K562 (cell line): ENCODE data around the gene SALL2. TPM values are rescaled to one million over a fixed set of nuclear protein-coding genes. Genes with fewer than 3 reads are reported as not detected.

Experiments
- GABPB2 ChIP-seq: fragments of 250-450 bp; sonication (Bioruptor Pico); conservative IDR thresholded peaks from 2 replicates; pipeline ENCODE4 v1.5.1; 2021; ENCODE audit warnings: mild to moderate bottlenecking
- ZNF146 ChIP-seq: IDR thresholded peaks from one replicate; pipeline ENCODE4 v1.6.1; 2018; ENCODE audit warnings: missing compliant biosample characterization; ENCODE audit not compliant: unreplicated experiment
- ZNF232 ChIP-seq: sonication (generic); formaldehyde crosslinking; IDR thresholded peaks from 2 replicates; pipeline ENCODE4 v1.8.0; 2022; ENCODE audit warnings: mild to moderate bottlenecking, missing genetic modification reagents
- polyA plus RNA-seq, 8 experiments: library from polyadenylated mRNA; depleted of rRNA in 4 of 8; stranded (reverse) in 5 of 8; unstranded in 3 of 8; fragments of >200 nt; fragmentation: Nextera tagmentation in 2 of 8; fragmentation: Illumina TruSeq in 1 of 8; extraction: Ambion mirVana in 2 of 8; extraction: Trizol in 1 of 8; gene quantifications; 2 replicates each; pipeline versions ENCODE4 v1.2.1 to v1.2.3, GENCODE V29; 2011 to 2014; ENCODE audit warnings: inconsistent platforms in 1 of 8, missing spikeins in 1 of 8
- total RNA-seq, 7 experiments: library from RNA; depleted of rRNA in 6 of 7; stranded (reverse); fragments of >200 nt in 6 of 7; fragmentation: Illumina TruSeq in 2 of 7; extraction: Trizol in 2 of 7; gene quantifications; 2 replicates each; pipeline versions ENCODE4 v1.2.1 to v1.2.3, GENCODE V29; 2011 to 2021; ENCODE audit warnings: low replicate concordance in 1 of 7
- TF ChIP-seq, protein P1 (sequence below): fragments of 250-450 bp; sonication (Bioruptor Pico); IDR thresholded peaks from 2 replicates; pipeline ENCODE4 v1.4.0; 2020
- TF ChIP-seq, protein P2 (sequence below): fragments of 200-800 bp; sonication (Bioruptor generic); IDR thresholded peaks from 2 replicates; pipeline ENCODE4 v1.6.1; 2016; ENCODE audit warnings: missing genetic modification characterization, missing compliant biosample characterization
- TF ChIP-seq, protein P3 (sequence below): fragments of 450-650 bp; IDR thresholded peaks from 2 replicates; pipeline ENCODE4 v1.6.1; 2016; ENCODE audit warnings: antibody characterized with exemption
- TF ChIP-seq, protein P4 (sequence below): IDR thresholded peaks from 2 replicates; pipeline ENCODE4 v1.6.1; 2012; ENCODE audit warnings: low read depth, low read length, improper control_type of control experiment, borderline replicate concordance

SALL2 gene
- total and polyA plus RNA-seq, 9 of the 15 experiments (the other 6 are each of a cell fraction or from before 2014, with no cell fraction given) = 6.6 to 30.4 (median 12.9) TPM

DNA sequence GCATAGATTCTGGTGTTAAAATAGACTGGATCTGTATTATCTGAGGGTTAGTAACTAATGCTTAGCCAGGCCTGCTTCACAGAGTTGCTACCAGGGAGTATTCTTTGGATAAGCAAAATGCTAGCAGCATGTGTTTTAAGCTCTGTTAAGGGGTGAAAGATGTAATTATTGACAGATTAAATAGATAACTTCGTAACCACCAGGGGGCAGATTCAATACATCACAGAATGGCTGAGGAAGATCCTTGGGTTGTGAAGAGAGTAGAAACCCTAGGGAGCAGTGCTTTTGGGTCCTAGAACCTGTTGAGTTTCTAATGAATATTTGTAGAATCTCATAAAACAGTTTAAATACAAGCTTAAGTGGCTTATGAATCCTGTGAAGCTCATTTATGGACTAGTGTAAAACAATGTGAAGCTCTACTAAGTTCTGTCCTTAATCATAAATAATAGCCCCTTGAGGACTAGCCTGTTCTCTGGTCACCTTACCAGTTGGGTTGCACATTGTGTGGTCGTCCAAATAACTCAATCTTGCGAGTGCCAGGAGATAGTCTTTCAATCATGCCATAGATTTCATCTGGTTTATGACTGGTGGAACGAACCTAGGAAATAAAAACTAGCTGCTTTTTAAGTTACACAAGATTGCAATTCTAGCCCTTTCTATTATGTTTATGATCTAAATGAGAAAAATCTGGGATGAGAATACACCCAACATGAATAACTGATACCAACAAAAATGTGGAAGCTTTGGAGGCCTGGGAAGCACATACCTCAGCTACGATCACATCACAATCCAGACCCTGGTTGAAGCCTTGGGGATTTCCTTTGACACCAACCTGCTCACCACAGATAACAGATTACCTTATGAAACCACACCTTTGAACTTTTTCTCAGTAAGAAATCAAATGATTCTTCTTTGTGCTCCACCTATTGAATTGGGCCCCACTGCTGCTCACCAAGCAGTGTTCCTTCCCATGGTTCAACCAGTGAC is 27.3 kb downstream of the SALL2 start (continued):
- TF ChIP-seq, protein P1, sequence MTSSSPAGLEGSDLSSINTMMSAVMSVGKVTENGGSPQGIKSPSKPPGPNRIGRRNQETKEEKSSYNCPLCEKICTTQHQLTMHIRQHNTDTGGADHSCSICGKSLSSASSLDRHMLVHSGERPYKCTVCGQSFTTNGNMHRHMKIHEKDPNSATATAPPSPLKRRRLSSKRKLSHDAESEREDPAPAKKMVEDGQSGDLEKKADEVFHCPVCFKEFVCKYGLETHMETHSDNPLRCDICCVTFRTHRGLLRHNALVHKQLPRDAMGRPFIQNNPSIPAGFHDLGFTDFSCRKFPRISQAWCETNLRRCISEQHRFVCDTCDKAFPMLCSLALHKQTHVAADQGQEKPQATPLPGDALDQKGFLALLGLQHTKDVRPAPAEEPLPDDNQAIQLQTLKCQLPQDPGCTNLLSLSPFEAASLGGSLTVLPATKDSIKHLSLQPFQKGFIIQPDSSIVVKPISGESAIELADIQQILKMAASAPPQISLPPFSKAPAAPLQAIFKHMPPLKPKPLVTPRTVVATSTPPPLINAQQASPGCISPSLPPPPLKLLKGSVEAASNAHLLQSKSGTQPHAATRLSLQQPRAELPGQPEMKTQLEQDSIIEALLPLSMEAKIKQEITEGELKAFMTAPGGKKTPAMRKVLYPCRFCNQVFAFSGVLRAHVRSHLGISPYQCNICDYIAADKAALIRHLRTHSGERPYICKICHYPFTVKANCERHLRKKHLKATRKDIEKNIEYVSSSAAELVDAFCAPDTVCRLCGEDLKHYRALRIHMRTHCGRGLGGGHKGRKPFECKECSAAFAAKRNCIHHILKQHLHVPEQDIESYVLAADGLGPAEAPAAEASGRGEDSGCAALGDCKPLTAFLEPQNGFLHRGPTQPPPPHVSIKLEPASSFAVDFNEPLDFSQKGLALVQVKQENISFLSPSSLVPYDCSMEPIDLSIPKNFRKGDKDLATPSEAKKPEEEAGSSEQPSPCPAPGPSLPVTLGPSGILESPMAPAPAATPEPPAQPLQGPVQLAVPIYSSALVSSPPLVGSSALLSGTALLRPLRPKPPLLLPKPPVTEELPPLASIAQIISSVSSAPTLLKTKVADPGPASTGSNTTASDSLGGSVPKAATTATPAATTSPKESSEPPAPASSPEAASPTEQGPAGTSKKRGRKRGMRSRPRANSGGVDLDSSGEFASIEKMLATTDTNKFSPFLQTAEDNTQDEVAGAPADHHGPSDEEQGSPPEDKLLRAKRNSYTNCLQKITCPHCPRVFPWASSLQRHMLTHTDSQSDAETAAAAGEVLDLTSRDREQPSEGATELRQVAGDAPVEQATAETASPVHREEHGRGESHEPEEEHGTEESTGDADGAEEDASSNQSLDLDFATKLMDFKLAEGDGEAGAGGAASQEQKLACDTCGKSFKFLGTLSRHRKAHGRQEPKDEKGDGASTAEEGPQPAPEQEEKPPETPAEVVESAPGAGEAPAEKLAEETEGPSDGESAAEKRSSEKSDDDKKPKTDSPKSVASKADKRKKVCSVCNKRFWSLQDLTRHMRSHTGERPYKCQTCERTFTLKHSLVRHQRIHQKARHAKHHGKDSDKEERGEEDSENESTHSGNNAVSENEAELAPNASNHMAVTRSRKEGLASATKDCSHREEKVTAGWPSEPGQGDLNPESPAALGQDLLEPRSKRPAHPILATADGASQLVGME (CRISPR knock-in tag) = no peak
- TF ChIP-seq GABPB2 (CRISPR knock-in tag) = no peak
- TF ChIP-seq, protein P2, sequence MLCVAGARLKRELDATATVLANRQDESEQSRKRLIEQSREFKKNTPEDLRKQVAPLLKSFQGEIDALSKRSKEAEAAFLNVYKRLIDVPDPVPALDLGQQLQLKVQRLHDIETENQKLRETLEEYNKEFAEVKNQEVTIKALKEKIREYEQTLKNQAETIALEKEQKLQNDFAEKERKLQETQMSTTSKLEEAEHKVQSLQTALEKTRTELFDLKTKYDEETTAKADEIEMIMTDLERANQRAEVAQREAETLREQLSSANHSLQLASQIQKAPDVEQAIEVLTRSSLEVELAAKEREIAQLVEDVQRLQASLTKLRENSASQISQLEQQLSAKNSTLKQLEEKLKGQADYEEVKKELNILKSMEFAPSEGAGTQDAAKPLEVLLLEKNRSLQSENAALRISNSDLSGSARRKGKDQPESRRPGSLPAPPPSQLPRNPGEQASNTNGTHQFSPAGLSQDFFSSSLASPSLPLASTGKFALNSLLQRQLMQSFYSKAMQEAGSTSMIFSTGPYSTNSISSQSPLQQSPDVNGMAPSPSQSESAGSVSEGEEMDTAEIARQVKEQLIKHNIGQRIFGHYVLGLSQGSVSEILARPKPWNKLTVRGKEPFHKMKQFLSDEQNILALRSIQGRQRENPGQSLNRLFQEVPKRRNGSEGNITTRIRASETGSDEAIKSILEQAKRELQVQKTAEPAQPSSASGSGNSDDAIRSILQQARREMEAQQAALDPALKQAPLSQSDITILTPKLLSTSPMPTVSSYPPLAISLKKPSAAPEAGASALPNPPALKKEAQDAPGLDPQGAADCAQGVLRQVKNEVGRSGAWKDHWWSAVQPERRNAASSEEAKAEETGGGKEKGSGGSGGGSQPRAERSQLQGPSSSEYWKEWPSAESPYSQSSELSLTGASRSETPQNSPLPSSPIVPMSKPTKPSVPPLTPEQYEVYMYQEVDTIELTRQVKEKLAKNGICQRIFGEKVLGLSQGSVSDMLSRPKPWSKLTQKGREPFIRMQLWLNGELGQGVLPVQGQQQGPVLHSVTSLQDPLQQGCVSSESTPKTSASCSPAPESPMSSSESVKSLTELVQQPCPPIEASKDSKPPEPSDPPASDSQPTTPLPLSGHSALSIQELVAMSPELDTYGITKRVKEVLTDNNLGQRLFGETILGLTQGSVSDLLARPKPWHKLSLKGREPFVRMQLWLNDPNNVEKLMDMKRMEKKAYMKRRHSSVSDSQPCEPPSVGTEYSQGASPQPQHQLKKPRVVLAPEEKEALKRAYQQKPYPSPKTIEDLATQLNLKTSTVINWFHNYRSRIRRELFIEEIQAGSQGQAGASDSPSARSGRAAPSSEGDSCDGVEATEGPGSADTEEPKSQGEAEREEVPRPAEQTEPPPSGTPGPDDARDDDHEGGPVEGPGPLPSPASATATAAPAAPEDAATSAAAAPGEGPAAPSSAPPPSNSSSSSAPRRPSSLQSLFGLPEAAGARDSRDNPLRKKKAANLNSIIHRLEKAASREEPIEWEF (CRISPR knock-in tag) = no peak
- no peak for TF ChIP-seq ZNF146 (CRISPR knock-in tag)
- TF ChIP-seq, protein P3, sequence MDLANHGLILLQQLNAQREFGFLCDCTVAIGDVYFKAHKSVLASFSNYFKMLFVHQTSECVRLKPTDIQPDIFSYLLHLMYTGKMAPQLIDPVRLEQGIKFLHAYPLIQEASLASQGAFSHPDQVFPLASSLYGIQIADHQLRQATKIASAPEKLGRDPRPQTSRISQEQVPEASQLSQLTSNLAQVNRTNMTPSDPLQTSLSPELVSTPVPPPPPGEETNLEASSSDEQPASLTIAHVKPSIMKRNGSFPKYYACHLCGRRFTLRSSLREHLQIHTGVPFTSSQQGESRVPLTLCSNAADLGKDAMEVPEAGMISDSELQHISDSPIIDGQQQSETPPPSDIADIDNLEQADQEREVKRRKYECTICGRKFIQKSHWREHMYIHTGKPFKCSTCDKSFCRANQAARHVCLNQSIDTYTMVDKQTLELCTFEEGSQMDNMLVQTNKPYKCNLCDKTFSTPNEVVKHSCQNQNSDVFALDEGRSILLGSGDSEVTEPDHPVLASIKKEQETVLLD = no peak
- TF ChIP-seq, protein P4, sequence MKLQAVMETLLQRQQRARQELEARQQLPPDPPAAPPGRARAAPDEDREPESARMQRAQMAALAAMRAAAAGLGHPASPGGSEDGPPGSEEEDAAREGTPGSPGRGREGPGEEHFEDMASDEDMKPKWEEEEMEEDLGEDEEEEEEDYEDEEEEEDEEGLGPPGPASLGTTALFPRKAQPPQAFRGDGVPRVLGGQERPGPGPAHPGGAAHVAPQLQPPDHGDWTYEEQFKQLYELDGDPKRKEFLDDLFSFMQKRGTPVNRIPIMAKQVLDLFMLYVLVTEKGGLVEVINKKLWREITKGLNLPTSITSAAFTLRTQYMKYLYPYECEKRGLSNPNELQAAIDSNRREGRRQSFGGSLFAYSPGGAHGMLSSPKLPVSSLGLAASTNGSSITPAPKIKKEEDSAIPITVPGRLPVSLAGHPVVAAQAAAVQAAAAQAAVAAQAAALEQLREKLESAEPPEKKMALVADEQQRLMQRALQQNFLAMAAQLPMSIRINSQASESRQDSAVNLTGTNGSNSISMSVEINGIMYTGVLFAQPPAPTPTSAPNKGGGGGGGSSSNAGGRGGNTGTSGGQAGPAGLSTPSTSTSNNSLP = peak; percentile 51; the same call in 1 of the 2 replicates
- no peak for TF ChIP-seq ZNF232 (CRISPR knock-in tag)
